ENCODE data around the gene TST.

TST gene

GRCh38 chr22:37019309-37020191 lies at the start of gene TST, which contains the start of gene MPST:
TSS of gene TST (minus strand) at chr22:37019447. CDS start at chr22:37018732, 715 bp downstream.
TSS of gene MPST (plus strand) at chr22:37019742. CDS start at chr22:37019837, 95 bp downstream.
- peak; percentile 69 for DNase-seq

- DNase-seq, result no peak
Observed at GRCh38 chr22:37068859-37069258, 49.6 kb upstream of the TST start.

- DNase-seq, result no peak
Observed at GRCh38 chr22:37067428-37067827, 48.2 kb upstream of the TST start.

- DNase-seq, result no peak
Observed at GRCh38 chr22:37065961-37066360, 46.7 kb upstream of the TST start.

GRCh38 chr22:37065180-37065579 lies 45.9 kb upstream of the TST start:
- DNase-seq, result no peak

- DNase-seq, result no peak
Observed at GRCh38 chr22:37064553-37064952, 45.3 kb upstream of the TST start.

- no peak for DNase-seq
Observed at GRCh38 chr22:37063431-37064420, 44.5 kb upstream of the TST start.

GRCh38 chr22:37062702-37063381 lies 43.6 kb upstream of the TST start:
- DNase-seq, result no peak

- DNase-seq, result no peak
Observed at GRCh38 chr22:37062376-37062675, 43.1 kb upstream of the TST start.

GRCh38 chr22:37061611-37062375 lies 42.5 kb upstream of the TST start:
- no peak for DNase-seq

GRCh38 chr22:37060801-37061610 lies 41.8 kb upstream of the TST start:
- no peak for DNase-seq

- no peak for DNase-seq
Observed at GRCh38 chr22:37059876-37060449, 40.7 kb upstream of the TST start.

- DNase-seq, result no peak
Observed at GRCh38 chr22:37058917-37059701, 39.9 kb upstream of the TST start.

- no peak for DNase-seq
Observed at GRCh38 chr22:37057796-37058510, 38.7 kb upstream of the TST start.

GRCh38 chr22:37057226-37057625 lies 38.0 kb upstream of the TST start:
- no peak for DNase-seq

GRCh38 chr22:37056246-37056645 lies 37.0 kb upstream of the TST start:
- no peak for DNase-seq

GRCh38 chr22:37054600-37055365 lies 35.5 kb upstream of the TST start:
- DNase-seq, result no peak

- no peak for DNase-seq
Observed at GRCh38 chr22:37054056-37054395, 34.8 kb upstream of the TST start.
